ENCODE measurements around the gene CCSAP.

Gene CCSAP

DNA sequence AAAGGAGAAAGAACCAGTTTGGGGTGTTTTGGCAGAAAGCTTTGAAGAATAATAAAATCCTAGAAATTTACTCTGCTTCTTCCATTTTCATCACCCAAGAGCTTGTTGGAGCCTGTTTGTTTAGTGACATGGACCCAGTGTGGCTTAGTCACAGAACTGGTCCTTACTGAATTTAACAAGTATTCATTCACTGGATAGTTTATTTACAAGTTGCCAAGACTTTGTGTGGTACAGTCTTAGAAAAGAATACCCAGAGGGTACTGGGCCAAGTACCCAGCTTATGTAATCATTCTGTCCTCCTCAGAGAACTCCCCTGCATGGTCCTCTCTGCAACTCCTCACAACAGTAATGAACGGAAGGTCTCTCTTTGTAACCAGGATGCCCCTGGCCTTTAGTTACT, 55.6 kb downstream of the CCSAP start:
- no peak for DNase-seq (ENCODE audit: low read depth)

- no peak for DNase-seq (ENCODE audit: low read depth)
Measured at GRCh38 chr1:229286099-229286766, 56.6 kb downstream of the CCSAP start.

DNA sequence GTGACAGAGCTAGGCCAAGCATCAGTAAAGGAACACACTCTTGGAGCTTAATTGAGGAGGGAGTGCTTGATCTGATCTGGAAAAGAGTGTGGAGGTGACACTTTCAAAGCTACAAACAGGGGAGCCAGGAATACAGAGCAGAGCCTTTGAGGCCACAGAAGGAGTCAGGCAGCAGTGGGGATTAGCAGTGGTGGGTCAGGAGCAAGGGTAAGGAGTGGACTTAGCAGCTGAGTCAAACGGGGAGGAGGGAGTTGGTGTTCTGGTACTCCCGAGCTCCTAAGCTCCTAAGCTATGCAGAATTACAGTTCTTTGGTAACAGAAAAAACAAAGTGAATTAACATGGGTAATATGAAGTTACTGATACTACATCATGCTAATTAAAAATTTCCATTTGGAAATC, 57.4 kb downstream of the CCSAP start:
- DNase-seq (ENCODE audit: low read depth): no peak

- no peak for DNase-seq (ENCODE audit: low read depth)
Measured at GRCh38 chr1:229284887-229285286, 58.0 kb downstream of the CCSAP start.

- DNase-seq (ENCODE audit: low read depth): no peak
Measured at GRCh38 chr1:229283183-229283611, 59.6 kb downstream of the CCSAP start.

DNA sequence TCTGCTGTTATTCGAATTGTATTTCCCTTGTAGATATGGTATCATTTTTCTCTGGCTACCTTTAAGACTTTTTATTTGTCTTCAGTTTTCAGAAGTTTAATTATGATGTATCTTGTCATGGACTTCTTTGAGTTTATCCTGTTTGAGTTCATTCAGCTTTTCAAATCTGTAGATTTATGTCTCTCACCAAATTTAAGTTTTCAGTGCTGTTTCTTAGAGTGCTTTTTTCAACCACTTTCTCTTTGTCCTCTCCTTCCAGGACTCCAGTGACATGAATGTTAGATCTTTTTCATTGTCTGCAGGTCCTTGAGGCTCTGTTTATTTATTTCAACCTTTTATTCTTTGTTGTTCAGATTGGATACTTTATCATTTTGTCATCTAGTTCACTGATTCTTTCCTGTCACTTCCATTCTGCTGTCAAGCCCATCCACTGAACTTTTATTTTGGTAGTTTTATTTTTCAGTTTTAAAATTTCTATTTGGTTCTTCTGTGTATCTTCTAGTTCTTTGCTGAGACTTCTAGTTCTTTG, 60.5 kb downstream of the CCSAP start:
- no peak for DNase-seq (ENCODE audit: low read depth)

DNA sequence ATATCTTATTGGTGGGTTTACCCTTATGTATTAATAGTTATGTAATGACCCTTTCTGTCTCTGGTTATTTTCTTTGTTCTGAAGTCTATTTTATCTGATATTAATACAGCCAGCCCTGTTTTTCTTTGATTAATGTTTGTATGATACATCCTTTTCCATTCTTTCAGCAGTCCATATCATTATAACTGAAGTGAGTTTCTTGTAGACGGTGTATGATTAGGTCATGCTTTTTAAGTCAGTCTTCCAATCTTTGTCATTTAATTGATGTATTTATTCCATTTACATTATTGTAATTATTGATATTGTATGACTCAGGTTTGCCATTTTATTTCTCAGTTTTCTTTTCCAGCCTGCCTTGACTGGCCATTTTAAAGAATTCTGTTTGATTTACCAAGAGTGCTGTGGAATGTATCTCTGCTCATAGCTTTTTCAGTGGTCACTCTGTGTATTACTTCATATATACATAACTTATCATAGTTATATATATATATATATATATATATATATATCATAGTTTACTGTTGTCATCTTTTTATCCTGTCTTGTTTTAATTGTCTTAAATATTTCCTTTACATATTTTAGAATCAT, 61.4 kb downstream of the CCSAP start:
- no peak for DNase-seq (ENCODE audit: low read depth)

DNA sequence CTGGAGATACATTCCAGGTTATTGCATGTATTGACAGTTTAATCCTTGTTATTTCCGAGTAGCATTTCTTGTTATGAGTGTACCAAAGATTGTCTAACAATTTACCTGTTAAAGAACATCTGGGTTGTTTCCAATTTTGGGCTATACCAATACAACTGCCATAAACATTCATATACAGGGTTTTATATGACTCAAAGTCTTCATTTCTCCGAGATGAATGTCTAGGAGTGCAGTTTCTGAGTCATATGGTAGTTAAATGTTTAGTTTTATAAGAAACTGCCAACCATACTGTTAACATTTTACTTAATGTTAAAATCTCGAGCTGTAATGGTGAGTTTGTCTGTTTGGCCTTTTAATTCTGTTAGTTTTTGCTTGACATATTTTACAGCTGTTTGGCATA, 61.9 kb downstream of the CCSAP start:
- DNase-seq (ENCODE audit: low read depth): no peak

DNA sequence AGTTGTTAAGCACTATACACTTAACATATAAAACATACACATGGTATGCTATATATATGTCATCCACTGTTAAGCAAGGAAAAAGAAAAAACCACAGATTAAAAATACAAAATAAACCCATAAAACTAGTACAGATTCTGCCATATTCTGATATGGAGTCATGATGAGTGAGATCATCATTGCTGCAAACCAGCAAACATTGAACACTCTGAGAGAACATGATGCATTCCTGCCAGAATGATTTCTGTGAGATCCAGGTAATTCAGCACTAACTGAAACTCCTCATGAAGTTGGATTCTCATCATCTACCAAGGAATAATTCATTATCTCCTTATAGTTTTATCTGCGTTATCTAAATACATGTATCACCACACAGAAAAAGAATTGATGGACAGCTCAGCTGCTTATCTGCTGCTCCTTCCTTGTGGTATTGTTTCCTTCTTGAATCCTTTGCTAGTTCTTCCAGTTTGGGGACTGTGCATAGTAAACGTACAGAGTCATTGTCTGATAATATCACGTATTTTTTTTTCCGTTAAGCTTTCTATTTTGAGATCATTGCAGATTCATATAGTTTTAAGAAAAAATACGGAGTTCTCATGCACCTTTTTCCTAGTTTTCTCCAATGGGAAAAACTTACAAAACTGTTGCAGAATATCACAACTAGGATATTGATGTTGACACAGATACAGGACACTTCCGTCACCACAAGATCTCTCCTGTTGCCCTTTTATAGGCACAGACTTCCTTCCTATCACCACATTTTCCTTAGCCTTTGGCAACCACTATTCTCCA, 62.6 kb downstream of the CCSAP start:
- no peak for DNase-seq (ENCODE audit: low read depth)

GRCh38 chr1:229279242-229279641, 63.6 kb downstream of the CCSAP start:
- no peak for DNase-seq (ENCODE audit: low read depth)

DNA sequence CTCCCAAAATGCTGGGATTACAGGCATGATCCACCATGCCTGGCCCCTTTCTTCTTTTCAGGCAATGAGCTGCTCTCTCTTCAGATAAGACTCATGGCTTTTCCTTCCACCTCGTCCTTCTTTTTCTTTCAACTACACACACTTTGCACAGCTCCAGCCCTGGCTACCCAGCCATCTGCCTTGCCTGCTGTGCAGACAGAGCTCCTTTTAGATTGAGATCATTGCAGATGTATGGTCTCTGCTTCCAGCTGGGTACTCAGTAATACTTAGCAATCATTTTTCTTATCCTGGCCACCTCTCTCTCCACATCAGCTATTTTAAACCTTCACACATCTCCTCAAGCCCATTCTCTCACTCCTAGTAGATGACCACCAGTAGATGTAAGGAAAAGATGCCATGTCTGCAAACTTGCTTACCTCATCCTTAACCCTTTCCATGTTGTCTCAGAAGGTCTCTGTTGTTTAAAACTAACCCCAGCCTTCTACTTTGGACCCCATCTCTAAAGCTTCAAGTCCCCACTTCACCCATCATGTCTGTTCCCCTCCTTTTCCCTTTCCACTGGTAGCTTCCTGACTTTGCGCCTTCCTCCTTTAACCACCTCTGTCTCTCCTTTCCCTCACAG, 64.6 kb downstream of the CCSAP start:
- DNase-seq (ENCODE audit: low read depth): no peak

GRCh38 chr1:229275005-229275404, 67.8 kb downstream of the CCSAP start:
- DNase-seq (ENCODE audit: low read depth): no peak

DNA sequence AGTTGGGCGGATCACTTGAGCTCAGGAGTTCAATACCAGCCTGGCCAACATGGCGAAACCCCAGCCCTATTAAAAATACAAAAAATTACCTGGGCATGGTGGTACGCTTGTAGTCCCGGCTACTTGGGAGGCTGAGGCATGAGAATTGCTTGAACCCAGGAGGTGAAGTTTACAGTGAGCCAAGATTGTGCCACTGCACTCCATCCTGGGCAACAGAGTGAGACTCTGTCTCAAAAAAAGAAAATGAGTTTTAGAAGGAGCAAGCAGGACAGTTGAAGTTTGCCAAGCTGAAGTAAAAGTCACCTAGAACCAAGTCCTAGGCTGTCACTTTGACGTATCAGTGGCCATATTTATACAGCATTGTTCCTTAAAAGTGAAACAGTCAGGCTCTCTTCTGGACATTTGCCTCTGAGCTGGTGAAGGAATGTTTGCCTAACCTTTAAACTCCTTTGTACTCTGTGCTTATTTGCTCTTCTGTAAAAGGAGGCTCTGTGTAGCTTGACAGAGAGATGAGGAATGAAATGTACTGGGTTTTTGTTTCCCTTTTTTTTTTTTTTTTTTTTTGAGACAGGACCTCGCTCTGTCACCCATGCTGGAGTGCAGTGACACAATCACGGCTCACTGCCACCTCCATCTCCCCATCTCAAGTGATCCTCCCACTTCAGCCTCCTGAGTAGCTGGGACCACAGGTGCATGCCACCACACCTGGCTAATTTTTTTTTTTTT, 69.2 kb downstream of the CCSAP start:
- no peak for DNase-seq (ENCODE audit: low read depth)

GRCh38 chr1:229272164-229273158, 70.4 kb downstream of the CCSAP start:
- no peak for DNase-seq (ENCODE audit: low read depth)

DNA sequence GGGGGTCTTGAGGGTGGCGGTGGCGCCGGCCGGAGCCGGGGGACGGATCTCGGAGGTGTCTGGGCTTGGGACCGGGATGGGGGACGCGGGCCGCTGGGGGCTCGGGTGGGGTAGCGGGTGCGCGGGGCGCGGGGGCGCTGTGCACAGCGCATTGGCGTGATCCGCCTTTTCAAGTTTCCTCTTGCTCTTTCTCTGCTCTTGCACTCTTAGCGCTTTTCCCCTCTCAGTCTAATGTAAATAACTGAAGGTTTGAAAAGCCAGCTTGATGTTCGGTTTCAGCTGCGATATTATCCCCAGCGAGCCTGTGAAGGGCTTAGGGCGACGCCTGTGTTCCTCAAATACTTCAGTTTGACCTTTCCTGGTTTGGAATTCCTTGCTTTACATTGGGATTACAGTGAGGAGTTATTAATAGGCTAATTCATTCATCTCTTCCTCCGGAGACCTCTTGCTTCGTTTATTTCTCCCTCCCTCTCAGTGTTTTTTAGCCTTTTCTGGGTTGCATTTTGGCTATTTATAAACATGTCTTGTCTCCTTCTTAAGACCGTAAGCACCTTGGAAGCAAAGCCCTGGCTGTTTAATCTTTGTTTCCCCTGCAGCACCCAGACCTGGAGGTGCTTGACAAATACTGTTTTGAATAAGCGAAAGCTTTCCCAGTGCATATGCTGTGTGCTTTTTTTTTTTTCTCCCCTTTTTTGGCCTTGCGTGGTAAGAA, 71.2 kb downstream of the CCSAP start:
- no peak for DNase-seq (ENCODE audit: low read depth)
